OCI-LY1 (cell line): ENCODE measurements around the gene CCDC91.
"Not testable (repeated sequence)": the region's sequence is repeated elsewhere in the genome, so short reads cannot be mapped to it uniquely, and the experiment has no call there.

Source experiments
- EZH2 ChIP-seq: fragments of 200-600 bp; sonication (generic), shearing (Covaris generic); IDR thresholded peaks from 2 replicates; pipeline ENCODE4 v1.8.0; 2017; ENCODE audit warnings: borderline replicate concordance, mixed run types, mild to moderate bottlenecking, antibody characterized with exemption, low read length, moderate library complexity, mixed read lengths
- TF ChIP-seq, protein P1 (sequence below): fragments of 200-600 bp; sonication (generic), shearing (Covaris generic); IDR thresholded peaks from 2 replicates; pipeline ENCODE4 v1.5.1; 2017; ENCODE audit warnings: mild to moderate bottlenecking, antibody characterized with exemption, low read length, moderate library complexity, mixed read lengths

- TF ChIP-seq, protein P1, sequence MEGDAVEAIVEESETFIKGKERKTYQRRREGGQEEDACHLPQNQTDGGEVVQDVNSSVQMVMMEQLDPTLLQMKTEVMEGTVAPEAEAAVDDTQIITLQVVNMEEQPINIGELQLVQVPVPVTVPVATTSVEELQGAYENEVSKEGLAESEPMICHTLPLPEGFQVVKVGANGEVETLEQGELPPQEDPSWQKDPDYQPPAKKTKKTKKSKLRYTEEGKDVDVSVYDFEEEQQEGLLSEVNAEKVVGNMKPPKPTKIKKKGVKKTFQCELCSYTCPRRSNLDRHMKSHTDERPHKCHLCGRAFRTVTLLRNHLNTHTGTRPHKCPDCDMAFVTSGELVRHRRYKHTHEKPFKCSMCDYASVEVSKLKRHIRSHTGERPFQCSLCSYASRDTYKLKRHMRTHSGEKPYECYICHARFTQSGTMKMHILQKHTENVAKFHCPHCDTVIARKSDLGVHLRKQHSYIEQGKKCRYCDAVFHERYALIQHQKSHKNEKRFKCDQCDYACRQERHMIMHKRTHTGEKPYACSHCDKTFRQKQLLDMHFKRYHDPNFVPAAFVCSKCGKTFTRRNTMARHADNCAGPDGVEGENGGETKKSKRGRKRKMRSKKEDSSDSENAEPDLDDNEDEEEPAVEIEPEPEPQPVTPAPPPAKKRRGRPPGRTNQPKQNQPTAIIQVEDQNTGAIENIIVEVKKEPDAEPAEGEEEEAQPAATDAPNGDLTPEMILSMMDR, result not testable (repeated sequence)
- not testable (repeated sequence) for TF ChIP-seq EZH2
Measured at GRCh38 chr12:28479097-28479496, 288.8 kb downstream of the CCDC91 start.
